ENCODE measurements around the gene GALNT18. TPM values are rescaled to one million over a fixed set of nuclear protein-coding genes. Genes with fewer than 3 reads are reported as not detected.

Gene GALNT18
- total and polyA plus RNA-seq, 2 of the 4 experiments (the other 2 are of a cell fraction): 9.5 to 11.3 TPM

GRCh38 chr11:11336664-11337063 is 285.1 kb downstream of the GALNT18 start:
- Histone ChIP-seq H3K4me2 (ENCODE audit: low read depth, low read length) (no peak overlapping the region), H2AK9ac (replicated peaks; ENCODE audit: low read depth, low read length, poor library complexity) (no peak overlapping the region), H3K27me3 (ENCODE audit: control insufficient read depth, insufficient read depth, low read length) (peaks cover 9% of the 10 kb centered on the region), H3K4me1 (ENCODE audit: control insufficient read depth, insufficient read depth, low read length) (no peaks in the 10 kb centered on the region), H3K14ac (replicated peaks; ENCODE audit: low read depth, low read length) (no peak overlapping the region), H3K4ac (ENCODE audit: low read depth, low read length) (no peak overlapping the region), H3K56ac (ENCODE audit: extremely low read depth, insufficient read depth, low read length) (no peak overlapping the region), H3K23ac (ENCODE audit: low read depth, low read length) (no peak overlapping the region), H4K91ac (ENCODE audit: insufficient read depth, low read depth, low read length) (no peak overlapping the region), H3K27ac (ENCODE audit: insufficient read depth, low read length) (no peak overlapping the region), H2AK5ac (ENCODE audit: low read depth, low read length) (no peak overlapping the region), H4K8ac (ENCODE audit: low read depth in 2 of 2, low read length in 2 of 2) (no peak overlapping the region), H3K9me3 (ENCODE audit: control insufficient read depth, insufficient read depth, low read length) (no peaks in the 10 kb centered on the region), H4K5ac (ENCODE audit: low read depth, low read length) (no peak overlapping the region), H2AFZ (replicated peaks; ENCODE audit: low read length, poor library complexity) (no peak overlapping the region), H3K9me1 (ENCODE audit: insufficient read depth, low read length) (no peaks in the 10 kb centered on the region), H3K79me1 (ENCODE audit: low read depth in 1 of 2, low read length in 2 of 2) (no peaks in the 10 kb centered on the region), H3K36me3 (ENCODE audit: control insufficient read depth, insufficient read depth, low read length) (no peaks in the 10 kb centered on the region), H4K20me1 (ENCODE audit: insufficient read depth, low read length) (no peaks in the 10 kb centered on the region), H2BK20ac (ENCODE audit: low read depth, low read length) (no peak overlapping the region), H3K18ac (ENCODE audit: low read depth, low read length) (no peak overlapping the region), H2BK120ac (ENCODE audit: low read depth, low read length) (no peak overlapping the region), H2BK5ac (ENCODE audit: low read depth, low read length, poor library complexity, severe bottlenecking) (no peak overlapping the region), H3K4me3 (ENCODE audit: insufficient read depth, low read depth, low read length) (no peak overlapping the region), H3K9ac (ENCODE audit: low read depth, low read length) (no peak overlapping the region), H2BK15ac (ENCODE audit: low read depth, low read length) (no peak overlapping the region)
- no TSS peak for BruUV-seq (replicated peaks)
- WGBS, 2 experiments (ENCODE audit: extremely low coverage in 2 of 2, insufficient read length in 1 of 2): 60% methylated on average over 1 of the region's 4 CpGs; no CpG with 5 or more reads in 1 of the 2 experiments
- no peak for TF ChIP-seq RCOR1 (IDR thresholded peaks at IDR 0.05; ENCODE audit: insufficient replicate concordance, low read length)
- no peak for TF ChIP-seq FOS (IDR thresholded peaks at IDR 0.05; ENCODE audit: low read depth, low read length)
- TF ChIP-seq CTCF (conservative IDR thresholded peaks at IDR 0.05; ENCODE audit: low read depth, low read length): no peak
- no peak for TF ChIP-seq RFX5 (IDR thresholded peaks at IDR 0.05; ENCODE audit: low read depth, low read length)
- TF ChIP-seq USF2 (IDR thresholded peaks at IDR 0.05; ENCODE audit: low read depth, low read length): no peak
- TF ChIP-seq CHD1 (IDR thresholded peaks at IDR 0.05; ENCODE audit: low read depth, low read length): no peak
- no peak for TF ChIP-seq RAD21 (IDR thresholded peaks at IDR 0.05; ENCODE audit: low read length)
- DNase-seq: no peak
- ChIA-PET CTCF (no interaction called here), POLR2A (ENCODE audit: unreplicated experiment) (no interaction called here)
- intact Hi-C loops (cut with micrococcal nuclease): no loop called here
- in situ Hi-C loops (cut with MboI; ENCODE audit: low sequenced_read_pairs): no loop called here
- dilution Hi-C loops (cut with HindIII; ENCODE audit: low sequenced_read_pairs, unreplicated experiment): no loop called here
- ATAC-seq (ENCODE audit: low read depth): no peak

All from IMR-90 (cell line).